Measurements from ENCODE around the gene ZFP2. TPM values are rescaled to one million over a fixed set of nuclear protein-coding genes. Genes with fewer than 3 reads are reported as not detected.

ZFP2 gene
- total and polyA plus RNA-seq, 10 of the 15 experiments (the other 5 are each of a cell fraction or from before 2014, with no cell fraction given) = 0.08 to 0.26 (median 0.10) TPM; not detected in 7

DNA sequence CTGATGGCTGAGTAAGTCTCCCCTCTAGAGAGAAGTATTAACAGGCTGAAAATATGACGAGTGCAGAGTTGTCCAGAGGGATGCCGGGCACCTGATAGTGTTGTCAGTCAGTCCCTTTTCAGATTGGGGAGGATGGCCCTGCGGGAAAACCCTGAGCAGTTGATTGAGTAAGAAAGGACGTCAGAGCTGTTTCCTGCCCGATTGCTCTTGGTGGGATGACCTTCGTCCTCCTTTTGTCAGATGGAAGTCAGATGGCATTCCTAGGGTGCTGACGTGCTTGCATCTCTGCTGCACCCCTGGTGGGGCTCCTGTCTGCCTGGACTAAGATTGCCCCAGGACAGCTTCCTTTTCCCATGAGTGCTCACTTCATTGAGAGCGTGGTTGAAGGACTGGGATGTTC is 26.1 kb upstream of the ZFP2 start (continued):
- TF ChIP-seq, protein P1, sequence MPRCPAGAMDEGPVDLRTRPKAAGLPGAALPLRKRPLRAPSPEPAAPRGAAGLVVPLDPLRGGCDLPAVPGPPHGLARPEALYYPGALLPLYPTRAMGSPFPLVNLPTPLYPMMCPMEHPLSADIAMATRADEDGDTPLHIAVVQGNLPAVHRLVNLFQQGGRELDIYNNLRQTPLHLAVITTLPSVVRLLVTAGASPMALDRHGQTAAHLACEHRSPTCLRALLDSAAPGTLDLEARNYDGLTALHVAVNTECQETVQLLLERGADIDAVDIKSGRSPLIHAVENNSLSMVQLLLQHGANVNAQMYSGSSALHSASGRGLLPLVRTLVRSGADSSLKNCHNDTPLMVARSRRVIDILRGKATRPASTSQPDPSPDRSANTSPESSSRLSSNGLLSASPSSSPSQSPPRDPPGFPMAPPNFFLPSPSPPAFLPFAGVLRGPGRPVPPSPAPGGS (IDR thresholded peaks at IDR 0.05; ENCODE audit: borderline replicate concordance, insufficient read depth, low read depth, low read length, poor library complexity, severe bottlenecking) = no peak

DNA sequence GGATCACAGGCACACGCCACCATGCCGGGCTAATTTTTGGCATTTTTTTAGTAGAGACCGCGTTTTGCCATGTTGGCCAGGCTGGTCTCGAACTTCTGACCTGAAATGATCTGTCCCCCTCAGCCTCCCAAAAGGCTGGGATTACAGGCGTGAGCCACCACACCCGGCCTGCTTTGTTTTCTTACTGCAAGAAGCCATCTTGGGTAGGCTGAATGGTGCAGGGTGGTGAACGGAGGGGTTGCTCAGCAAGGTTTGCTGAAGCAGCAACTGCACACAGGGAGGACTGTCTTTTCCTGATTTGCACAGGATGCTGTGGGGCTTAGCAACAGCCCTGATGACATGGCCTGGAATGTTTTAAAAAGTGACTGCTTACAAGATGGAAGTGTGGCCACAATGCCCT is 25.3 kb upstream of the ZFP2 start:
- Histone ChIP-seq H3K36me3 (ENCODE audit: control insufficient read depth in 2 of 2, insufficient read depth in 2 of 2, low read length in 1 of 2) (peaks cover 10 to 15% of the 10 kb centered on the region in 2 experiments; a peak in 3 of 4 replicates), H4K20me1 (ENCODE audit: control insufficient read depth, insufficient read depth) (no peaks in the 10 kb centered on the region), H3K27me3 (replicated peaks in 1 of 2; ENCODE audit: control insufficient read depth in 2 of 2, insufficient read depth in 2 of 2, low read length in 1 of 2) (no peaks in the 10 kb centered on the region), H3K4me2 (ENCODE audit: control insufficient read depth, insufficient read depth) (no peak overlapping the region), H3K9me3 (replicated peaks; ENCODE audit: control insufficient read depth, insufficient read depth, low read length) (peaks cover 9% of the 10 kb centered on the region), H3K9ac (ENCODE audit: control insufficient read depth, insufficient read depth, low read length) (no peak overlapping the region), H3K4me3 (no peak overlapping the region), H3K79me2 (ENCODE audit: control insufficient read depth, insufficient read depth, low read length) (no peaks in the 10 kb centered on the region), H2AFZ (ENCODE audit: control insufficient read depth, low read depth, low read length) (no peak overlapping the region), H3K27ac (ENCODE audit: control insufficient read depth, insufficient read depth) (no peak overlapping the region), H3K4me1 (ENCODE audit: control insufficient read depth, insufficient read depth, low read length) (no peaks in the 10 kb centered on the region)
- ChIA-PET CTCF (no interaction called here), POLR2A (no interaction called here), RAD21 (ENCODE audit: unreplicated experiment) (no interaction called here), SMC1A (ENCODE audit: uncharacterized antibody, unreplicated experiment) (no interaction called here)
- FAIRE-seq (no peak), DNase-seq (ENCODE audit: low read depth, low spot score) (no peak), ATAC-seq (no peak)
- no TSS peak for BruUV-seq (replicated peaks)
- in situ Hi-C loops (cut with MboI) (no loop called here), intact Hi-C loops (cut with micrococcal nuclease; ENCODE audit: unreplicated experiment) (no loop called here)
- 77% methylated on average over 8 of the region's 8 CpGs for WGBS (ENCODE audit: insufficient coverage, insufficient replicate concordance, low lambda C conversion rate, missing lambda C conversion rate)
- TF ChIP-seq IKZF2 (IDR thresholded peaks at IDR 0.05) (no peak), NFYA (IDR thresholded peaks at IDR 0.05; ENCODE audit: borderline replicate concordance, low read depth, low read length) (no peak), MYB (IDR thresholded peaks at IDR 0.05; ENCODE audit: borderline replicate concordance, low read depth, low read length) (no peak), SMAD1 (IDR thresholded peaks at IDR 0.05; ENCODE audit: low read depth, partially characterized antibody) (no peak), BACH1 (IDR thresholded peaks at IDR 0.05; ENCODE audit: borderline replicate concordance) (no peak), TBL1XR1 (IDR thresholded peaks at IDR 0.05; ENCODE audit: low read depth, low read length) (no peak), POLR2A (IDR thresholded peaks at IDR 0.05; ENCODE audit: low read depth, low read length) (no peak), KLF5 (IDR thresholded peaks at IDR 0.05; ENCODE audit: partially characterized antibody) (no peak)
- TF ChIP-seq, protein P2, sequence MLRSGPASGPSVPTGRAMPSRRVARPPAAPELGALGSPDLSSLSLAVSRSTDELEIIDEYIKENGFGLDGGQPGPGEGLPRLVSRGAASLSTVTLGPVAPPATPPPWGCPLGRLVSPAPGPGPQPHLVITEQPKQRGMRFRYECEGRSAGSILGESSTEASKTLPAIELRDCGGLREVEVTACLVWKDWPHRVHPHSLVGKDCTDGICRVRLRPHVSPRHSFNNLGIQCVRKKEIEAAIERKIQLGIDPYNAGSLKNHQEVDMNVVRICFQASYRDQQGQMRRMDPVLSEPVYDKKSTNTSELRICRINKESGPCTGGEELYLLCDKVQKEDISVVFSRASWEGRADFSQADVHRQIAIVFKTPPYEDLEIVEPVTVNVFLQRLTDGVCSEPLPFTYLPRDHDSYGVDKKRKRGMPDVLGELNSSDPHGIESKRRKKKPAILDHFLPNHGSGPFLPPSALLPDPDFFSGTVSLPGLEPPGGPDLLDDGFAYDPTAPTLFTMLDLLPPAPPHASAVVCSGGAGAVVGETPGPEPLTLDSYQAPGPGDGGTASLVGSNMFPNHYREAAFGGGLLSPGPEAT (IDR thresholded peaks at IDR 0.05; ENCODE audit: low read depth) = no peak
- TF ChIP-seq, protein P3, sequence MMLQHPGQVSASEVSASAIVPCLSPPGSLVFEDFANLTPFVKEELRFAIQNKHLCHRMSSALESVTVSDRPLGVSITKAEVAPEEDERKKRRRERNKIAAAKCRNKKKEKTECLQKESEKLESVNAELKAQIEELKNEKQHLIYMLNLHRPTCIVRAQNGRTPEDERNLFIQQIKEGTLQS (IDR thresholded peaks at IDR 0.05; ENCODE audit: borderline replicate concordance, extremely low read depth, low read depth, low read length) = no peak
- TF ChIP-seq, protein P4, sequence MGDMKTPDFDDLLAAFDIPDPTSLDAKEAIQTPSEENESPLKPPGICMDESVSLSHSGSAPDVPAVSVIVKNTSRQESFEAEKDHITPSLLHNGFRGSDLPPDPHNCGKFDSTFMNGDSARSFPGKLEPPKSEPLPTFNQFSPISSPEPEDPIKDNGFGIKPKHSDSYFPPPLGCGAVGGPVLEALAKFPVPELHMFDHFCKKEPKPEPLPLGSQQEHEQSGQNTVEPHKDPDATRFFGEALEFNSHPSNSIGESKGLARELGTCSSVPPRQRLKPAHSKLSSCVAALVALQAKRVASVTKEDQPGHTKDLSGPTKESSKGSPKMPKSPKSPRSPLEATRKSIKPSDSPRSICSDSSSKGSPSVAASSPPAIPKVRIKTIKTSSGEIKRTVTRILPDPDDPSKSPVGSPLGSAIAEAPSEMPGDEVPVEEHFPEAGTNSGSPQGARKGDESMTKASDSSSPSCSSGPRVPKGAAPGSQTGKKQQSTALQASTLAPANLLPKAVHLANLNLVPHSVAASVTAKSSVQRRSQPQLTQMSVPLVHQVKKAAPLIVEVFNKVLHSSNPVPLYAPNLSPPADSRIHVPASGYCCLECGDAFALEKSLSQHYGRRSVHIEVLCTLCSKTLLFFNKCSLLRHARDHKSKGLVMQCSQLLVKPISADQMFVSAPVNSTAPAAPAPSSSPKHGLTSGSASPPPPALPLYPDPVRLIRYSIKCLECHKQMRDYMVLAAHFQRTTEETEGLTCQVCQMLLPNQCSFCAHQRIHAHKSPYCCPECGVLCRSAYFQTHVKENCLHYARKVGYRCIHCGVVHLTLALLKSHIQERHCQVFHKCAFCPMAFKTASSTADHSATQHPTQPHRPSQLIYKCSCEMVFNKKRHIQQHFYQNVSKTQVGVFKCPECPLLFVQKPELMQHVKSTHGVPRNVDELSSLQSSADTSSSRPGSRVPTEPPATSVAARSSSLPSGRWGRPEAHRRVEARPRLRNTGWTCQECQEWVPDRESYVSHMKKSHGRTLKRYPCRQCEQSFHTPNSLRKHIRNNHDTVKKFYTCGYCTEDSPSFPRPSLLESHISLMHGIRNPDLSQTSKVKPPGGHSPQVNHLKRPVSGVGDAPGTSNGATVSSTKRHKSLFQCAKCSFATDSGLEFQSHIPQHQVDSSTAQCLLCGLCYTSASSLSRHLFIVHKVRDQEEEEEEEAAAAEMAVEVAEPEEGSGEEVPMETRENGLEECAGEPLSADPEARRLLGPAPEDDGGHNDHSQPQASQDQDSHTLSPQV (IDR thresholded peaks at IDR 0.05) = no peak

Data from GM12878 (cell line).